COR-L47 (cell line): ENCODE data around the gene TNFRSF6B.
"Not testable (repeated sequence)": the region's sequence is repeated elsewhere in the genome, so short reads cannot be mapped to it uniquely, and the experiment has no call there.

Experiments
- DNase-seq: peaks from one replicate; lab custom pipeline; 2025; lab: John Stamatoyannopoulos, UW

Gene TNFRSF6B, protein sequence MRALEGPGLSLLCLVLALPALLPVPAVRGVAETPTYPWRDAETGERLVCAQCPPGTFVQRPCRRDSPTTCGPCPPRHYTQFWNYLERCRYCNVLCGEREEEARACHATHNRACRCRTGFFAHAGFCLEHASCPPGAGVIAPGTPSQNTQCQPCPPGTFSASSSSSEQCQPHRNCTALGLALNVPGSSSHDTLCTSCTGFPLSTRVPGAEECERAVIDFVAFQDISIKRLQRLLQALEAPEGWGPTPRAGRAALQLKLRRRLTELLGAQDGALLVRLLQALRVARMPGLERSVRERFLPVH

DNA sequence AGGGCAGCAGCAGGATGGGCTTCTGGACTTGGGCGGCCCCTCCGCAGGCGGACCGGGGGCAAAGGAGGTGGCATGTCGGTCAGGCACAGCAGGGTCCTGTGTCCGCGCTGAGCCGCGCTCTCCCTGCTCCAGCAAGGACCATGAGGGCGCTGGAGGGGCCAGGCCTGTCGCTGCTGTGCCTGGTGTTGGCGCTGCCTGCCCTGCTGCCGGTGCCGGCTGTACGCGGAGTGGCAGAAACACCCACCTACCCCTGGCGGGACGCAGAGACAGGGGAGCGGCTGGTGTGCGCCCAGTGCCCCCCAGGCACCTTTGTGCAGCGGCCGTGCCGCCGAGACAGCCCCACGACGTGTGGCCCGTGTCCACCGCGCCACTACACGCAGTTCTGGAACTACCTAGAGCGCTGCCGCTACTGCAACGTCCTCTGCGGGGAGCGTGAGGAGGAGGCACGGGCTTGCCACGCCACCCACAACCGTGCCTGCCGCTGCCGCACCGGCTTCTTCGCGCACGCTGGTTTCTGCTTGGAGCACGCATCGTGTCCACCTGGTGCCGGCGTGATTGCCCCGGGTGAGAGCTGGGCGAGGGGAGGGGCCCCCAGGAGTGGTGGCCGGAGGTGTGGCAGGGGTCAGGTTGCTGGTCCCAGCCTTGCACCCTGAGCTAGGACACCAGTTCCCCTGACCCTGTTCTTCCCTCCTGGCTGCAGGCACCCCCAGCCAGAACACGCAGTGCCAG is at the start of gene TNFRSF6B:
Gene TNFRSF6B (plus strand): TSS at position 25 of the 729 bp plus-strand sequence. CDS start 116 bp downstream, at position 141.
- no peak for DNase-seq

DNA sequence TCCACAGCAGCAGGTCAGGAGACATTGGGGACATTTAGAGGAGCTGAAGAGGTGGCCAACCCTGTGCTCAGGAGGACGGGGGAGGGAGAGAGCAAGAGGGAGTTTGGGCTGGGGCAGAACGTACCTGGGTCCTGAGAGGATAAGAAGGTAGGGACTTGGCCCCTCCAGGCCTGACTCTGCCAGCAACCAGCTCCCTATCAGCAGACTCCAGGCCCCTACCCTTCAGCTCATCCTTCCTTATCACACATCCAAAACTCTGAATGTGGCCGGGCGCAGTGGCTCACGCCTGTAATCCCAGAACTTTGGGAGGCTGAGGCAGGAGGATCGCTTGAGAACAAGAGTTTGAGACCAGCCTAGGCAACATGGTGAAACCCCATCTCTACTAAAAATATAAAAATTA is 48.3 kb upstream of the TNFRSF6B start:
- no peak for DNase-seq

DNA sequence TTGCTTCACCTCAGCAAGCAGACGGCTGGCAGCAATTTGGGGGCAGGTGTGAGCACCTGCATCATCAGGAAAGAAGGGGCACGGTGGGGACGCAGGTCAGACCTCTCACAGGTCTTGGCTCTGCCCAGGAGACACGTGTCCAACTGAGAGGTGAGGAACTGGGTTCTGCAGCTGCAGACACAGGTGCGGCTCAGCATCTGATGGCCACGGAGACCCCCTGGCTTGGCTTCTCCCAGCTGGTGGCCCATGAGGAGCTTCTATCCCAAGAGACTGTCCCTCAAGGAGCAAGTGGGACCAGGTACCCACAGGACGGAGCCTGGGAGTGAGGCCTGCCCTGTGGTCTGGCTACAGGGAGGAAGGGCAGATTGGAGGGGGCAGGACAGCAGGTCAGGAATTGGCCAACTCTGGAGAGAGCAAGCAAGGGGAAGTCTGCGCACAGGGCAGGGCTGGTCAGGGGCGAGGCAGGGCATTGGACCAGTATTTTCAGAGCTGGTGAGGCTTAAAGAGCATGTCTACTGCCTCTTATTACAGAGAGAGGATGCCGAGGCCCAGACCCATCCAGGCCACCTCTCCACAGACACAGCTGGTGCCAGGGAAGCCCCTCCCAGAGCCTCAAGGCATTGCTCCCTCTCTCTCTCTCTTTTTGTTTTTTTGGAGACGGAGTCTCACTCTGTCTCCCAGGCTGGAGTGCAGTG is 47.4 kb upstream of the TNFRSF6B start:
- peak; percentile 25 for DNase-seq

DNA sequence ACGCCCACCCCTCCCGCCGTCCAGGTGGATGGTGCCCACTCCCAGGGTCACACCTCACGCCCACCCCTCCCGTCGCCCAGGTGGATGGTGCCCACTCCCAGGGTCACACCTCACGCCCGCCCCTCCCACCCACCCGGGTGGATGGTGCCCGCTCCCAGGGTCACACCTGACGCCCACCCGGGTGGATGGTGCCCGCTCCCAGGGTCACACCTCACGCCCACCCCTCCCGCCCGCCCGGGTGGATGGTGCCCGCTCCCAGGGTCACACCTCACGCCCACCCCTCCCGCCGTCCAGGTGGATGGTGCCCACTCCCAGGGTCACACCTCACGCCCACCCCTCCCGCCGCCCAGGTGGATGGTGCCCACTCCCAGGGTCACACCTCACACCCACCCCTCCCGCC is 46.0 kb upstream of the TNFRSF6B start:
- DNase-seq, result not testable (repeated sequence)

DNA sequence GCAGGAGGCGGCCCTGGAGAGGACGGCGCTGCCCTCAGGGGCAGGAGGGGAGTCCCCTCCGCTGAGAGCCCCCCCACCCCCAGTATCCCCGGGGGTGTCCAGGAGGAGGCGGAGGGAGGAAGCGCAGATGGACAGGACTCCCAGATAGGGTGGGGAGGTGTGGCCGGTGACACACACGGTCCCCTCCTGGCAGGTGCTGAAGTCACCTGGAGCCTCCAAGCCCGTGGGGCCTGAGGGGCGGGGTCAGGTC is 44.6 kb upstream of the TNFRSF6B start:
- DNase-seq, result peak; percentile 13

DNA sequence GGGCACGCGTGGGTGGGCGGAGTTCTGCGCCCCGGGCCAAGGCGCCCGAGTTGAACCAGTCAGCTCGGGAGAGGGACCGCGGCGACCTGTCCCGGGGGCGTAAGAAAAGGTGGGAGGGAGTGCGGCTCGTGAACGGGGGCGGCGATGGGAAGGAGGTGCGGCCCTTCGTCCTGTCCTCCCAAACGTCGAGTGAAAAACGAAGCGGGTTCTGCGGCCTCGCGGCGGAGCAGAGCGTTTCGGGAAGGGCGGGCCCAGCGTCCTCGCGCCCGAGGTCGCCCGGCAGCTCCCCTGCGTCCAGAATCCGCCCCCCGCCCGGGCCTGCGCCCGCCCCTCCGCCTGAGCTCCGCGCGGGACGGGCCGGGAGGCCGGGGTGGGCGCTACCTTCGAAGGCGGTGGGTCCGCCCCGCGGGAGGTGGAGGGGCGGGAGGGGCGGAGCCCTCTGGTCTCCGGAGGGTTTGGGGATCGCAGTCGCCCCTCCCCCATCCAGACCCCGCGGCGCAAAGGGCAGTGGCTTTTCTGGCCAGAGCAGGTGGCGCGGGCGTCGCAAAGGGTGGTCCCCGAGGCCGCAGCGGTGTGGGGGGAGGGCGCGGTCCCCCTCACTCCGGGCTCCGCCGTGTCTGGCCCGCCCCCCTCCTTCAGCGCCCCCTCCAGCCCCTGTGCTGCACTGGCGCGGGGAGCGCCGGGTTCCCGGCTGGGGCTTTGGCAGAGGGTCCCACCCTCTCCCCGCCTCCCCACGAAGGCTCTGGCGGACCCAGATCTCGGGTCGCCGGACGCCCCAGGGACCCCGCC is 44.1 kb upstream of the TNFRSF6B start:
- DNase-seq, result peak; percentile 30

DNA sequence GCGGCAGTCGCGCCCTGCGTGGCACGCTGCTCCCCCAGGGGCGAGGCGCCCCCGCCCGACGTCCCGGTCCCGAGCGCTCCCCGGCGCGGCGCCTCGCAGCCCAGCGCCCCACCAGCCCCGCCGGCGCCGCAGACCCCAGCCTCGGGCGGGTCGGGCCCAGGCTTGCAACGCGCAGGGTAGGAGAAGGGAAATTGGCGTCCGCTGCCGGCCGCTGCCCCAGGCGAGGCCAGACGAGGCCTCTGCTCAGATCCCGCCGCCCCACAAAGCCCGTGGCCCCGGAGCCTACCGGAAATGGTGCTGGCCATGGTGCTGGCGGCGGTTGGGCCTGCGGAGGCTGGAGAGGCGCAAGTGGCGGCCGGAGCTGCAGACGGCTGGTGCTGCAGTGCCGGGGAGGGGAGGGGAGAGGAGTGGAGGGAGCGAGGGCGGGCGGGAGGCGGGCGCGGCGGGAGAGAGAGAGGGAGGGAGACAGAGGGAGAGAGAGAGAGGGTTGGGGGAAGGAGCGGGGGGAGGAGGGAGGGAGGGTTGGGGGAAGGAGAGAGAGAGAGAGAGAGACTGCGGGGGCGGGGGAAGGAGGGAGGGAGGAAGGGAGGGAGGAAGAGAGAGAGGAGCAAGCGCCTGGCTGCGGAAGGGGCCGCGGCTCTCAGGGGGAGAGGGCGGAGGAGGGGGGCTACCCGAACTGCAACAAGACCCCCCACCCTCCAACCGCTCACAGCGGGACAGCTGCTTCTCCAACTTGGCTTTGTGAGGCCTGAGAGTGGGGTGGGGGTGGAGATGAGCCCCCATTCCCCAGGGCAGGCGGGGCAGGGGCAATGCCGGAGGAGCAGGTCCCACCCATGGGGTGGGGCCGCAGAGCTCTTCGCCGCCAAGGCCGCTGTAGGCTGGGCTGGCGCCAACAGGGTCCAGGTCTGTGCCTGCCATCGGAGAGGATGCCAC is 43.1 kb upstream of the TNFRSF6B start, which contains the start of gene STMN3:
Gene STMN3 (minus strand): TSS at position 384 of the 933 bp plus-strand sequence. CDS start 79 bp downstream, at position 305.
- peak; percentile 85 for DNase-seq

DNA sequence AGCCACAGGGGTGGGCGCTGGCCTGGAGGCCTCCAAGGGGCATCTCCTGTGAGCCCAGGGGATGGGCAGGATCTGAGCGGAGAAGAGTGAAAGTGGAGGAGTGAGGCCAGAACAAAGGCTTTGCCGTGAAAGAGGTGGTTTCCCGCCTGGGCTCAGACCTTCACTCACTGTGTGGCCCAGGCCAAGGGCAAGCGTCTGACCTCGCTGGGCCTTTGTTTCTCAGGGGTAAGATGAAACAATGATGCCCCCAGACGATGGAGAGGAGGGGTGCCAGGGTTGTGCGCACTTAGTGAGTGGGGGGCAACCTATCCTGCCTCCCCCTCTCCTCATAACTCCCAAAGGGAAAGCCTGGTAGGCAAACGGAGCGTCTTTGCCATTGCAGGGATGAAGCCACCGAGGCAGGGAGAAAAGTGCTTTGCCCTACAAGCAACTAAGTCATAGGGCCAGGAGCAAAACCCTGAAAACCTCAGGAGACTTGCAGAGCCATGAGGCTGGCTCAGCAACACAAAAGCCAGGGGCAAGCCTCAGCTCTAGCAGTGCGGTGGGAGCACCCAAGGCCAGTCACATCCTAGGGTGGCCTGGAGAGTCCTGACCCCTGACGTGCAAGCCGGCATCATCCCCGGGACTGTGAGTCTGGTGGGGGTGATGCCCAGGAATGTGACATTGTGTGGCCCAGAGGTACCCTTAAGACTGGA is 42.3 kb upstream of the TNFRSF6B start:
- no peak for DNase-seq

DNA sequence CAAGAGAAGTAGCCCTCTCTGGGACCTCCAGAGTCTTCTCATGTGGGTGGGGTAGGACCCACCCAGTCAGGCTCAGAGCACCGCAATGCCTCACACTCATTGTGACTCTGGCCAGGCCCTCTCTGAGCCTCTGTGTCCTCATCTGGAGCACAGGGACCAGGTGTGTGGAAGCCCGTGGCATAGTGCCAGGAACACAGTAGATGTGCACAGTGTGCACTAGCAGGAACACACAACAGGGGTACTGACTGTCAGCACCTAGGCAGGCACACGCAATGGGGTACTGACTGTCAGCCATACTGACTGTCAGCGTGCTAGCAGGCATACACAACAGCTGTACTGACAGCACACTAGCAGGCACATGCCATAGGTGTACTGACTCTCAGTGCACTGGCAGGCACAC is 41.2 kb upstream of the TNFRSF6B start:
- DNase-seq, result no peak

DNA sequence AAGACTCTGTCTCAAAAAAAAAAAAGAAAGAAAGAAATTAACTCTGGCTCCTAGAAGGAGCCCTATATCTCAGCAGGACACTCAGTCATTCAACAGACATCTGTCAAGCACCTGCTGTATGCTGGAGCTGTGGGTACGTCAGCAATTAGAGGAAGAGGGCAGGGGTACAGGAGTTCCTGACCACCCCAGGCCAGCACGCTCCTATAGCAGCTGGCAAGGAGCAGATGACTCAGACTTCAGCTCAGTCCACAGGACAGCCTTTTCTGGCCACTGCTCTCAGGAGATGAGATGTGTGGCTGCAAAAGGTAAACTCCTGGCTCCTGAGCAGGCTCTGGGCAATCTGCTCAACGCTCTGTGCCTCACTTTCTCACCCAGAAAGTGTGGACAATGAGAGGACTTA is 40.0 kb upstream of the TNFRSF6B start:
- DNase-seq, result no peak

DNA sequence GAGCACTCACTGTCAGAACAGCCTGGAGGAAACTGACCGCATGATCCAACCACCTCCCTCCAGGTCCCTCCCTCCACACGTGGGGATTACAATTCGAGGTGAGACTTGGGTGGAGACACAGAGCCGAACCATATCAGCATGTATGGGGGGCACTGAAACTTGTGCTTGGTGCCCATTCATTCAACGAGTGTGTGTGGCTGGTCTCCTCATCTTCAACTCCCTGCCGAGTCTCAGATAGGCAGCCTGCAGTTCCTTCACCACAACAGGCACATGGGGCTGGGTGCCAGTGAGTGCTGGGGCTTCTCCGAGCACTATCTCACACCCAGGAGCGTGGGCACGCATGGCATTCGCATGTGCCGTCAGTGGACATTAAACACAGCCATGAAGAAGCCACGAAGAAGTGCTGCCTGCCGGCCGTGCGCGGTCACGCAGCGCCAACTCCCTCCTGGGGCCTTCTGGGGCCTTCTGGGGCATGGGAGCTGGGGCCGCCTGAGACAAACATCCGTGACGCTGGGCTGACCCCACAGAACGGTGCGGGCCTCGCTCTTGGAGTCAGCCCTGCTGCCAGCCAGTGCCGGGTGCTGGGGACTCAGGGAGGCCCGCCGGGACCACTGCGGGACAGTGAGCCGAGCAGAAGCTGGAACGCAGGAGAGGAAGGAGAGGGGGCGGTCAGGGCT is 39.1 kb upstream of the TNFRSF6B start:
- DNase-seq, result no peak

DNA sequence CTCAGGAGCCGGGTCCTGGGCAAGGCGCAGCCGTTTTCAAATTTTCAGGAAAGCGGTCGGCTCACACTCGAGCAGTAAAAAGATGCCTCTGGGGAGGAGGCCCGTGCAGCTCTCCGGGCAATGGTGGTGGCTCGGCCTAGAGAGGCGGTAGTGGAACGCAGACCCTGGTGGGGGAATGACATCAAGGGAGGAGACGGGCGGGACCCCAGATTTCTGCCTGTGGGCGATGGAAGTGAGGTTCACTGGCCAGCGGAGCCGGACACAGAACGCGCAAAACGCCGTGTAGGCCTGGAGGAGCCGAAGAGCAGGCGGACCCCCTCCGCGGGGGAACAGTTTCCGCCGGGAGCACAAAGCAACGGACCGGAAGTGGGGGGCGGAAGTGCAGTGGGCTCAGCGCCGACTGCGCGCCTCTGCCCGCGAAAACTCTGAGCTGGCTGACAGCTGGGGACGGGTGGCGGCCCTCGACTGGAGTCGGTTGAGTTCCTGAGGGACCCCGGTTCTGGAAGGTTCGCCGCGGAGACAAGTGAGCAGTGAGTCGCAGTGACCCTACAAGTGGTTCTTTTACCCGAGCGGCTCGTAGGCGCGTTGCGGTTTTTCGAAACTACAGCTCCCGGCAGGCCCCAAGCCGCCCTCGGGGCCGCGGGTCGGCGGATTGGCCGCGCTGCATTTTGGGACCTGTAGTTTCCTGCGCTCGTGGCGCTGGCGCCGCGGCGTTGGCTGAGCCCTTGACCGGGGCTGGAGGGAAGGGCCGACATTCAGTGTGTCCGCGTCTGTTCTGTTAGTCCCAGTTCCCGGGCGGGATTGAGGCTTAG is 38.3 kb upstream of the TNFRSF6B start, which contains the start of gene RTEL1:
Gene RTEL1 (plus strand): TSS at position 376 of the 812 bp plus-strand sequence. CDS start 1,091 bp downstream, outside the sequence.
- DNase-seq, result peak; percentile 86

DNA sequence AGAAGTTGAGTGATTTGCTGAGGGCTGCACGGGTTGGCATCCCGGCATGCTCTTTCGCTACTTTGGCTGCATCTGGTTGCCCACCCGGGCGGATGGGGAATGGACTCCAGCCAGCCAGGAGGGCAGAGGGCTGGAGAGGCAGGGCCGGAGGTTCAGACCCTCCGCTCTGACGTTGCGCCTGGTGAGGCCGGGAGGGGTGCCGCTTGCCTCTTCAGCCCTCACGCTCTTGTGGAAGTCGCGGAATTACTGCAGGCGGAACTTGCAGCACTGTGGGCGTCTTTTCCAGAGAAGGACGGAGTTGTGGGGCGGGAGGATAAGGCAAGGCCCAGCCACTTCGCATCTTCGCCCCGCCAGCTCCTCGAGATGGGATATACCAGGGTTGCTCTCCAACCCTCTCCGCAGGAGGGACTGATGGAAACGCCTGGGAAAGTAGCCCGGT is 37.7 kb upstream of the TNFRSF6B start:
- no peak for DNase-seq

DNA sequence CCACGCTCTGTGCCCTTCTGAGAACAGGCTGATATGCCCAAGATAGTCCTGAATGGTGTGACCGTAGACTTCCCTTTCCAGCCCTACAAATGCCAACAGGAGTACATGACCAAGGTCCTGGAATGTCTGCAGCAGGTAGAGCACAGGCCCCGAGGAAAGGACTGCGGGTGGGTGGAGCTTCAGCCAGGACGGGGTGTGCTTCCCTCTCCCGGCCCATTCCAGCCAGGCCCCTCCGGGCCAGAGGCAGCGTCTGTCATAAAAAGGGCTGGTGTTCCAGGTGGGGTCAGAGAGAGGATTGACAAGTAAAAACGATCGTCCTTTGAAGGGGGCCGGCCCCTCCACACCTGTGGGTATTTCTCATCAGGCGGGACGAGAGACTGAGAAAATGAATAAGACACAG is 37.1 kb upstream of the TNFRSF6B start:
- DNase-seq, result no peak

DNA sequence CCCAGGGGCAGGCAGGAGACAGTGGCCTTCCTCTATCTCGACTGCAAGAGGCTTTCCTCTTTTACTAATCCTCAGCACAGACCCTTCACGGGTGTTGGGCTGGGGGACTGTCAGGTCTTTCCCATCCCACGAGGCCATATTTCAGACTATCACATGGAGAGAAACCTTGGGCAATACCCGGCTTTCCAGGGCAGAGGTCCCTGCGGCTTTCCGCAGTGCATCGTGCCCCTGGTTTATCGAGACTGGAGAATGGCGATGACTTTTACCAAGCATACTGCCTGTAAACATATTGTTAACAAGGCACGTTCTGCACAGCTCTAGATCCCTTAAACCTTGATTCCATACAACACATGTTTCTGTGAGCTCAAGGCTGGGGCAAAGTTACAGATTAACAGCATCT is 36.3 kb upstream of the TNFRSF6B start:
- DNase-seq, result not testable (repeated sequence)

DNA sequence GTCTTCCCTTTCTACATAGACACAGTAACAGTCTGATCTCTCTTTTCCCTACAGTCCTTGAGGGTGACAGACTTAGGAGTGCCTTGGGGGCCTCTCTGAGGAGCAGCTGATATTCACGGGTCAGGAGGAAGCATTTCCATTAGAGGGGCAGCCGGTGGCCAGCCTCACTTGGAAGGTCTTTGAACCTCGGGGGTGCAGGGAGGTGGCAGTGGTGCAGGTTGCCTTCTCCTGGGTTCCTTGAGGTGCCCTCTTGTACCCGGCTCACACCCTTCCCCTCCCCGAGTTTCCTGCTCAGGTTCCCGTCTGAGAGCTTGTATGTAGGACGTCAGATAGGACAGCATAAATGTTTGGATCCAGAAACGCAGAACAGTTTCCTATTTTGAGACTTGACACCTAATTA is 35.8 kb upstream of the TNFRSF6B start:
- DNase-seq, result no peak

DNA sequence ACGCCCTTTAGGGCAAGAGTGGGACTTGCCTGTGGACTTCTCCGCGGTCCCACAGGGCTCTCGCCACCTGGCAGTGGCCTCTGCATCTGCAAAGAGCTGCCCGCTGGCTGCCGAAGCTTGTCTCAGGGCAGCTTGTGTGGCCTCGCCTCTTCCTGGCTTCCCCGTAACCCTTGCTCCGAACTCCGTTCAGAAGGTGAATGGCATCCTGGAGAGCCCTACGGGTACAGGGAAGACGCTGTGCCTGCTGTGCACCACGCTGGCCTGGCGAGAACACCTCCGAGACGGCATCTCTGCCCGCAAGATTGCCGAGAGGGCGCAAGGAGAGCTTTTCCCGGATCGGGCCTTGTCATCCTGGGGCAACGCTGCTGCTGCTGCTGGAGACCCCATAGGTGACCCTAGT is 35.3 kb upstream of the TNFRSF6B start:
- no peak for DNase-seq

DNA sequence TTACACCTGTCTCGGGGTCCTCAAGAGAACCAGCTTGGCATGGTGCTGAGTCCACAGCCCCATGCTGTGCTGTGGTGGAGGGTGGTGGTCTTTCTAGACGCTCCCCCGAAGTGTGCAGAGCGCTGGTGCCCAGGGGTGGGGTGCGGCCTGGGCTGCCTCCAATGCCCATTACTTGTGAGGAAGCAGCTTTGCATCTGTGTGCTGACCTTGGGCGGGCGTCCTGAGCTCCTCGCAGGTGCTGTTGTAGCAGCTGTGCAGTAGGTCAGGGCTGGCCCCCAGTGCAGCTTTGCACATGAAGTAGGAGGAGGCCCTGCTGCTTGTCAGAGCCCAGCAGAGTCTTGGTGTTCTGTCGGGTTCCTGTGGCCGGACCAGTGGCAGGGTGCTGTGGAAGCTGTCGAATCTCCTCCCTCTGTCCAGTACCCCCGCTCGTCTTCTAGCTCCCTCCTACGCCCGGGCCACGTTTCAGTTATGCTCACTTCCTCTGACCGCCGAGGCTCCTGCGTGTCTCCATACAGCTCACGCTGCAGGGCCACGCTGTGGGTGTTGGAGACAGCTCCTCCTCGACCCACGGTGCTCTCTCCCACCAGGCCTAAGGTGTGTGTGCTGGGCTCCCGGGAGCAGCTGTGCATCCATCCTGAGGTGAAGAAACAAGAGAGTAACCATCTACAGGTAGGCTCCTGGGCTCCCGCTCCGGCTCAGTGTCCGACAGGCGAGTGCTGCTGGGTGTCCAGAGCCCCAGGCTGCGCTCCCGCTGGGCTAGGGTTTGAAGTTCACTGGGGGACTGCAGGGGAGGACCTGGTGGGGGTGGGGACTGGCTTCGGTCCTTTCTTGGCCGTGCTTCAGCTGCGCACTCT is 34.3 kb upstream of the TNFRSF6B start:
- DNase-seq, result no peak
